ENCODE results near the gene CRYL1.
"Not testable (repeated sequence)": the region's sequence is repeated elsewhere in the genome, so short reads cannot be mapped to it uniquely, and the experiment has no call there.

Gene CRYL1

DNA sequence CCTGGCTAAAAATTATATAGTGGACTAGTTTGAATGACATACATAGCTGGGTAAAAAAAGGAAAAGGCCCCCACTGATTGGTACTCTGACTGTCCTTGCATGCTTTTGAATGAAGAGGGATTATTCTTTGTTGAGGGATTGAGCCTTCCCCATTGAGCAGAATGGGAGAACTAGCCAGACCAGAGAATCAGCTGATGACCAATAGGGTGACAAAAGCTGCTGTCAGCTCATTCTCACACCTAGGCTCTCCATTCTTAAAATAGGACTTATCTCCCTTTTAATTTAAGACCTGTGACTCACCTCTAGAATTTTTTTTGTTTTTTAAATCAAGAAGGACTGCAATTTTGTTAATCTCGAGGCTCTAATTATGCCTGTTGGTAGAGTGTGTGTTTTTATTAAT is 79.3 kb downstream of the CRYL1 start:
- DNase-seq = no peak

DNA sequence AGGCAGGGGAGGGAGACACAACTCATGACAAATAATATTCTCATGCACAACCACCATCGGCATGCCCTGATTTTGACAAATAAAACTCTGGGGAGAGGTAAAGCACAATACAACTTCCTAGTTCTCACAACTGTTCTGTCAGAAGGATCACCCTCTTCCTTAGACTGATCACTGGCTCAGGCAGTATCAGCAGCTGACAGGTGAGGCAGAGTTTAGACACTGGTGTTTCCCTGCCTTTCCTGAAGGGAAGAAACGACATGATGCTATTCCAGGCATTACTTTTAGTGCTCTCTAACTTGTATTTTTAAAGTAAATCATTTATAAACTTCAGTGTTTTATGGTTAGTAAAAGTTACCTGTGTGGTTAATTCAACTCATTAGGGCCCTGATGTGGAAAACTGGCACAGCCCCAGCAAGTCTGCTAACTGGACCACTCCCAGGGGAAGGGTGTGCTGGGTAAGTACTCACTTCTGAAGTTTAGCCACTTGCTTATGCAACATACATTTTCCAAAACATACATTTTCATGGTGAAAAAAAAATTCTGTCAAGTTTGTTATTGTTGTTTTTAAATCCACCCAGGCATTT is 82.8 kb downstream of the CRYL1 start:
- DNase-seq = no peak

DNA sequence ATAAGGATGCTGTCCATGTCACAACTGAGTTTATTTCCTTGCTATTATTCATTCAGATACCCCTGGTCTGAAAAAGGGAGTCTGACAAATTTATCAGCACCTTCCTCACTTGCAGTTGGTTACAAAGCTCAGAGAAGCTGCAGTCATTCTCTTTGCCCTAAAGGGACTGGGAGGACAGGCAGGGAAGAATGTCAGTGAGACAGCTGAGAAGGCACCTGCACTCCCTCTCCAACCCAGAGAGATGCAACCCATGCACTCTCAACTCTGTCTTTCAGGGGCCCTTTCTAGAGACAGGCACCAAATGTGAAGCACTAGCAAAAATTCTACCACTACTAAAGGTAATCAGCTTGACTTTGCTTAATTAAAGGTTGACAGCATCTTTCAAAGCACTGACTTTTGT is 83.3 kb downstream of the CRYL1 start:
- DNase-seq = no peak

DNA sequence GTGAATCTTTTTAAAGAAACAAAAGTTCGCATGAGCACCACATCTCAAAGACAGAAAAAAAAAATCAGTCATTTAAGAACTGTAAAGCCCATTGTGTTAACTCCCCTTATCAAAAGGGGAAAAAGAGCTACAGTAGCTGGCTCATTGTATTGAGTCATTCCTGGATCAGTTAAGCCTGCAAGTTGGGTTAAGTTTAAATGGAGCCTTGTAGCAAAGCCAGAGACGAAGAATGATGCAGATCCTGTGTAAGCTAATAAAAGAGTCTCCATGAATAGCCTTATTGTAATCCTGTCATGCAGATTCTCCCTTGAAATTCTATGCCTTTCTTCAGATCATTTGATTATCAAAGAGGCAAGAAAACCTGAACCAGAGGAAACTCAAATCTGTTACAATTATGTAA is 83.8 kb downstream of the CRYL1 start:
- DNase-seq = no peak

DNA sequence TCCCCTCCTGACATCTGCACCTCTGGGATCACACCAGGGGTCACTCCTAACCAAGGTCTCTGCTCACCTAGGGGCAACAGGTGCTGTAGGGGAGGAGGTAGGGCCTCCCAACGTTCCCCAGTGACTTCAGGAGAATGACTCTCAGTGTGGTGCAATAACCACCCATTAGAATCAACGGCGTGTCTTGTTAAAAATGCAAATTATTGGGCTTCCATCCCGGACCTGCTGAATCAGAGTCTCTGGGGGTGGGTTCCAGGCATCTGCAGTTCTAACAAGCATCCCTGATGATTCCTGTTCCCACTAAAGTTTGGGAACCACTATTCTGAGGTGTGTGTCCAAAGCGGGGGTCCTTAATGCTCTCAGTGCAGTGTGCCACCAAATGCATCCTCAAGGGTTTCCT is 84.6 kb downstream of the CRYL1 start:
- no peak for DNase-seq

DNA sequence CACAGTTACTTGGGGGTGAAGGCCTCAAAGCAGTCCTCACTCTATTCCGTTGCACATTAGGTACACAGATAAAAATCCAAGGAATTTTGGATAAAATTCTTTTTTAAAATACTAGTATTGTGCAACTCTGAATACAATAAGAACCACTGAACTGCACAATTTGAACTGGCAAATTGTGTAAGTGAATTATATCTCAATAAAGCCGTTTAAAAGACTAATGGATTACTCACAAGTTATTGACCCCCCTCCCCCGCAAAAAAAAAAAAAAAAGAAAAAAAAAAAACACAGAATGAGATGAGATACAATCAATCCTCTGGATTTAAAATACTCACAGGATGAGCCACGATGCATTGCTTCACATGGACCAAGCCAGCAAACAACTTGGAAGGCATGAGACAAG is 86.4 kb downstream of the CRYL1 start:
- DNase-seq = no peak

DNA sequence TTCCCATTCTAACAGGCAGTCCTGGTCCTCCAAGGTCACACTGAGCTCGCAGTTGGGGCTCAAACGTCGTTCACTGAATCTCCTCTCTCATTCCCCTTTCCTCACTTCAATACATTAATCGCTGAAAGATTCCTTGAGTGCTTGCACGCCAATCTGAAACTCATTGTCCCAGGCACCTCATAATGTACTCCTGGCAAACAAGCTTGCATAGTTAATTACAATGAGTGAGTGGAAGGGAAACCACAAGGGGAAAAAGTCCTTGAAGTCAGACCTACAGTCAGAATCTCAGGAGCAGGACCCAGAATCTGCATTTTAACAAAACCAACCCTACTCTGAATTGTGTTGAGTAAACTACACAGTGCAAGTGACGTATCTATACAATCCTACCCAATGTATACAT is 86.9 kb downstream of the CRYL1 start:
- no peak for DNase-seq

DNA sequence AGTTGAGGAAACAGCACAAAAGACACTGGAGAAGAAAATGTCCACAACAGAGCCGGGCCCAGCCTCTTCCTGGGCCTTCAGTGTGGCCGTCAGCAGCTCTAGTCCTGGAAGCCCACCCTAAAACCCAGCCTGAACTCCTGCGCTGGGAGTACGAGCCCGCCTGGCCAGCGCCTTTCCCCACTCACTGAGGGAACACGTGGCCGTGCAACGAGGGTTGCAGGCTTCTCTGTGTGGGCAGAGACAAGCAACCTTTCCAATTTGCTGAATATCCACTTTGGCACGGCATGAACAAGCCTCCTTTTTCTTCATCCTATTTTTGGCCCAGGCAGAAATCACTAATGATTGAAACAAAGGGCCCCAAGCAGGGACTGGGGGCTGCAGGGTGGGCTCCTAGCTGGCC is 89.2 kb downstream of the CRYL1 start:
- DNase-seq = no peak

DNA sequence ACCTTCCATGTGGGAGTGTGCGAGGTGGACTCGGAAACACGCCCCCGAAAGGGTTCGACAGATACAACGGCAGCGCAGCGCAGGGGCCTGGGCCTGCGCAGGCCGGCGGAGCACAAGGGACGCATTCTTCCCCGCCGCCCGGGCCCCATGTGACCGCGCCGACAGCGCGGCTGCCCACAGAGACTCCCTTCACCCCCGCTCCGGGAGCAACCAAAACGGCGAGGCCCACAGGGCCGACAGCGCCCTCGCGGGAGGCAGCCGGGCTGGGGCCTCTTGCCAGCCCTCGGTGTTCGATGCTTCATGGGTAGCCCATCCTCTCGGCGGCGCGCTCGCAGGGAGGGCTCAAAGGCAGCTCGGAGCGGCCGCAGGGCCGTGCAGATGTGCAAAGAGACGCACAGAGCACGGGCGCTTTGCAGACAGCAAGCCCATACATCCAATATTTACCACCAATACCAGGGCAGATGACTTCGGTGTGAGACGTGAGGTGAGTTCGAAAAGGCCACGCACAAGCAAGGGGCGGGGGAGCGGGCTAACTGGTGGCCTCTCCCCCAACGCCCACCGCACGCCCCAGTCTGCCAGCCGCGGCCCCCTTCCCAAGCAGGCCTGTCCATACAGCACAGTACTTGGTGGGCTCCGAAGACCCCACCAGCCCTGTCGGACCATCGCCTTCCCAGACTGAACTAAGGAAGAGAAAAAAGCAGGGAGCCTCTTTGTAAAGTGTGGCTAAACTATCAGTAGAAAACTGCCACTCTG is 89.9 kb downstream of the CRYL1 start:
- no peak for DNase-seq

DNA sequence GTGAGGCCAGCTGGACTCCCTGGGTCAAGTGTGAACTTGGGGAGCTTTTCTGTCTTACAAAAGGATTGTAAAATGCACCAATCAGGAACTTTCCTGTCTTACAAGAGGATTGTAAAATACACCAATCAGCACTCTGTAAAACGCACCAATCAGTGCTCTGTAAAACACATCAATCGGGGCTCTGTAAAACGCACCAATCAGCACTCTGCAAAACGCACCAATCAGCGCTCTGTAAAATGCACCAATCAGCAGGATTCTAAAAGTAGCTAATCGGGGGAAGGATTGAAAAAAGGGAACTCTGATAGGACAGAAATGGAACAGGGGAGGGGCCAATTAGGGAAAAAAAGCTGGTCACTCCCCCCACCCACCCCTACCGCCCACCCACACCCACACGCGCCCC is 91.4 kb downstream of the CRYL1 start:
- DNase-seq = not testable (repeated sequence)

DNA sequence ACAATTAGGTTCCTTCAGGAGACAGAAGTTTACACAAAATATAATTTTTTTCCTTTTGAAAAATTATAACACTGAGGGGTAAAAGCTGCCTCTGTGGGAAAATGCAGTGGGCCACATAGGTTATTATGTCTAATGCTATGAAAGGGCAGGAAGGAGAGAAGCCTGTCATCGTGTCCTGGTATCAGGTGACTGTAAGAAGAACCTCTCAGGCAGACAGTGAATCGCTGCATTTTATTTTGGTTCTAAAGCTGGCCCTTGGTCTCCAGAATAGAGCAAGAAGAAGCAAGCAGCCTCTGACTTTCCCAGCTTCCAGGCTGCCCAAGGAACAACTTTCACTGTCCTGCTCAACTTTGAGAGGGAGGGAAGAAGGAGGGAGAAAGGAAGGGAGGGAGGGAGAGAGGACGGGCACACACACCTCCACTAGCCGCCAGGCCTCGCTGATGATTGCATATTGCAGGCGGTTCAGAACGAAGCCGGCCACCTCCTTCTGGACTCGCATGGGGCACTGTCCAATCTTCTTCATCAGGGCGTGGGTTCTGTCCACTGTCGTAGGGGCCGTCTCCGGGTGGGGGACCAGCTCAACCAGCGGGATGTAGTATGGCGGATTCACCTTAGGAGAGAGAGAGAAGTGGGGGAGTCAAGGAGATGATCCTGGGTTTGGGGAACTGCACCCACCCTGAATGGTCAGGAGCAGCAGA is 93.8 kb downstream of the CRYL1 start:
- no peak for DNase-seq

DNA sequence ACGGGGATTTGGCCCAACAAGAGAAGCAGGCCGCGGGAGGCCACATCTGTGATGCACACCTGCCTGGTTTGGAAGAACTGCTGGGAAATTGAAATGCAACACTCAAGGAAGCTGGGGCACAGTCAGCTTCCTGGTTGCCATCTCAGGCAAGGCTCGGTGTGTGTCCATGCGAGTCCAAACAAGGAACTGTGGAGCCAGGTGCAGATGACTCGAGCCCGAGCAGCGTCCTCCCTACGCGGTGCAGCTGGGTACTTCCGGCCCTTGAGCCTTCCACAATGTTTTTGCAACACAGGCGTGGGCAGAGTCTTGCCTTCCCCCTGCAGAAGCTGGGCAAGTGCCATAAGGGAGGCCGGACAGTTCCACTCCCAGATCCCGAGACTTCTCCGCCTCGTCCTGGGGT is 94.6 kb downstream of the CRYL1 start:
- DNase-seq = no peak

DNA sequence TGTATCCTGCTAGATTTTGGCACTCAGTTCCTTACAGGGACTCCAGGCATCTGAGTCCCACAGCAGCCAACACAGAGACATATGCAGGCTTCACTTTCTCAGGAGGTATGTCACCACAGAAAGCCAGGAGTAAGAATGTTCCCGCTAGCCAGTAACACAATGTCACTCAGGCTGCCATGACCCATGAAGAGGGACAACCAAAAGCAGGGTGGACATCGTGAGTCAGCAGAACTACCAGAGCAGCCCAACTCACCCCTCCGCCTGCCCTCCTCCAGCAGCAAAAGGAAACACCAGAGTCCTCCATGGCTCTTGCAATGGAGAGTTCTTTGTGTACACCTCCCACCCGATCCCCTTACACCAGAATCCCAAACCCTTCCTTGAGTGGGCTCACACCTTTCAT is 95.4 kb downstream of the CRYL1 start:
- DNase-seq = no peak

DNA sequence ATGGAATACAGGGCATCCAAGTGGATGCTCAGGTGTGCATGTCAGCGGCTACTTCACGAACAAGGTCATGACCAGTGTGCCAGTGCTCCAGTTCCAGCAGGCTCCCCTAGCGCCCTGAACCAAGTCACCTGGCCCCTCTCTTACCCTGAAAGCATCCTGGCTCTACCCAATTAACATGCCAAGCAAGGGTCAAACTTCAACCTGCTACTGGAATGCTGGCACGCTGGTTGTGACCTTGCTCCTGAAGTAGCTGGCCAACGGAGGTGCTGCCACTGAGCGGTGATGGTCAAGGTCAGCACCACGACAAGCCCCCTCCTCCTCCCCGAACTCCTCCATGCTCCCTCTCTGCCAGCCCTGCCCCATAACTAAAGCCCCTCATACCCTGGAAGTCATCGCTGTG is 96.0 kb downstream of the CRYL1 start:
- DNase-seq = no peak

DNA sequence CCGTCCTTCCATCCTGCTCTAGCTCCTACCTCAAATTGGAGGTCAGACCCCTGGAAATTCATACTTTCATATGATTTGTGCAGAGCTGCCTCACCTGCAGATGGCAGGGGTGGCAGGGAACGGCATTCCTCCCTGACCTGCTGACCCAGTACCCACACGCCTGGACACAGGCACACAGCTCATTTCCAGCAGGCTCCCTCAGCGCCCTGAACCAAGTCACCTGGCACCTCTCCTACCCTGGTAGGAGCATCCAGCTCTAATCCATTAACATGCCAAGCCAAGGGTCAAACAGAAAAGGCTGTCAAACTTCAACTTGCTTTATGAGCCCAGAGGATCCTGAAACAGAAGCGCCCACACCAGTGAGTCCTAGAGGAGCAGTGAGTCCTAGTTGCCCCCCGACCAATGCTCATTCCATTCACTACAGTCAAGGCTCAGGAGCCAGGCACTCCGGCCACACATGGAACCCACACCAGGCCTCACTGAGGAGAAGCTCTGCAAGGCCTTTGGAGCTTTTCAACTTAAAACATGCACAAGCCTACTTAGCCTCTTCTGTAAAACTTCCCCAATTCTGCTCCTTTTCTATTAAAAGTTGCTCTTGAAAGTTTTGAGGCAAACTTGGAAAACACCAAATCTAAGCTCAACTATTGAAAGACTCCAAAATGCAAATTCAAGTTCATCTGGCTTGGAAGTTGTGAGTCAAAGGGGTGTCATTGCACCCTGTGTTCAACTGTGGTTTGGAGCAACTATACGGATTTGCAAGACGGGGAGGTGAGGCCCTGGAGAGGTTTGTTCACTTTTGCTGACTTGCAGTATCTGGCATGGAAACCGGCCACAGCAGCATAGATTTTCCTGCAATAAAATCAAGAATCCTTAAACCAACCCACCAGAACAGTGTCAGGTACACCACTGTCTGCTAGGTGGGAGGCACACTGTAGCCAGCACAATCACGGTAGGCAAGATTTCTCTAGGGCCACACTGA is 96.7 kb downstream of the CRYL1 start:
- DNase-seq = no peak

DNA sequence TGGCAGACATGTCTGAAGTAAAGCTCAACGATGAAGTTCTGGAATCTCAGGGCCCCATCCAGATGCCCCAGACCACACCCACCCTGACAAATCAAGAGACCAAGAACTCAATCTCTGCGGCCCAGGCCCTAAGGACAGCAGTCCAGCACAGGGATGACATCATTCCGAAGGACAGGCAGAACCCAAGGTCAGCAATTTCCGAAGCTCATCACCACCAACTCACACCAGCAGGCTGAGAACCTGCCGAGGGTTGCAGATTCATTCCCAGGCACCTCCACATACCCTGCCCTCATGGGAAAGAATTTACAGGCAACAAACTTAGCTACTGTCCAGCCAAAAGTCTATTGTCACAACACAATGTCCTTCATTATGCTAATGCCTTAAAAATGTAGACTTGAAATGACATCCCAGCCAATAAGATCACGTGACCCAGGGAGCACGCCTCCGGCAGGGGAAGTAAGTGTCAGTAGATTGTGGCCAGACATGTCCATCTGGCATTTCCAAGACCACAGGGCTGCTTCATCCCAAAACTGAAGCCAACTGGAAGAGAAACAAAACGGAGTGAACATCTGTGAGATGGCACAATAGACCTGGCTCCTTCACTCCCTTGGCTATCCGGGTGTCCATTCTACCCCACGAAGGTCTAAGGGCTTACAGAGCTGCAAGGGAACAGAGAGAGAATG is 98.8 kb downstream of the CRYL1 start:
- no peak for DNase-seq

DNA sequence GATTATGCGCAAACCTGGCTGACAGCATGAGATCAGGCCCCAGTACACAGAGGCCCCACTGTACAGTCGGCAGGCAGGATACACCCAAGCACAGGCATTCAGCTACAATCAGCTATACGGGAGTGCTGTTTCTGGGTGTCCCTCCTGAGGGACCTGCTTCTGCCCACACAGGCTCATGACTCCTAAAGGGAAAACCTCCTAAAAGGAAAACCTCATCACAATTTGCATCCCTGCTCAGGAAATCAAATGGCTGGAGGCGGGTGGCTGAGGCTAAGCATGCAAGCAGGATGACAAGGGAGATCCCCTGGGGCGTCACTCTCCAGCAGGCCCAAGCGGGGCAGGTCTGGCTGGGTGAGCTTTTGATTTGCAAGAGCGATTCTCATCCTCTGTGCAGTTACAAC is 99.8 kb downstream of the CRYL1 start:
- no peak for DNase-seq

DNA sequence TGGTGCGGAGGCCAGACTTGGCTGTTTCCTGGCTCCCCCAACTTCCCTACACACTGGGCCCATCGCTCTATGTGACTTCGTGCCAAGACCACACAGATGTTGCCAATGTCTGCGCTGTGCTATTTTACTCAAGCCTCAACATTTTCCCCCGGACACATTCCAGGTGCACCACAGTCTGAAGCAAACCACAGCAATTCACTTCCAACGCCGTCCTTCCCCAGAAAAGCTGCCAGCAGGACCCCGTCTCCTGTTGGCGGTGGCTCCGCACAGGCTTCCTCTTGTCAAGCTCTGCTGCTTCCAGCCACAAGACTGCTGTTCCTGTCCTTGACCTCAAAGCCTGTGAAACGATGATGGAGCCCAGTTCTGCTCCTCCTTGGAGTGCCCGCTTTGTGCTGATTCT is 100.7 kb downstream of the CRYL1 start:
- no peak for DNase-seq

DNA sequence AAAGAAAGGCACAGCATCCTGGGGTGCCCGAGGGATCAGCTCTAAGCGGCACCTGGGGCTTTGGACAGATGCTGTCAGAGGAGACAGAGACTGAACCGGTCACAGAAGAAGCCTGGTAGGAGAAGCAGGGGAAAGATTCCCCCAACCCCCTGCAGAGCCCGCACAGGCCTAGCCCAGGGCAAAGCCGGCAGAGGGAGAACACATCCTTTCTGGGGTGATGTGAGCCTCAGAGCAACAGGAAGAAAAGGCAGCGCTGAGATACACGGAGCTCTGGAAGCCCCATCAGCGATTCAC is 101.2 kb downstream of the CRYL1 start:
- no peak for DNase-seq

DNA sequence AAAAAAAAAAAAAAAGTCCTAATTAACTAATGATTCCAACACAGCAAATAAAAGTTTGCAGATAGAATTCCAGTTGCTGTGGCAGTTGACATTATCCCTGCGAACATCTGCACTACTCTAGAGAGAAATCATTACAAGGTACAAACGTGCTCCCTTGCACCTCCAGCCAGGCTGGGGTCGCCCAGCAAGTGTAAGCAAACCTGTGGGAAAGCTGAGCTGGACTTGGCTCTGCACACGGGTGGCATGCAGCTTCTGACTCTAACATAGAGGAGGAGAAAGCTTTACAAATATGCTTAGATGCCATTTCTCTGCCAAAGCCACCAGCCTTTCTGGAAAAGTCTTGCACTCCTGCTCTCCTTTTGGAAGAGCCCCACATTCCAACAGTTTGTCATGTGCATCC is 103.3 kb downstream of the CRYL1 start:
- no peak for DNase-seq

DNA sequence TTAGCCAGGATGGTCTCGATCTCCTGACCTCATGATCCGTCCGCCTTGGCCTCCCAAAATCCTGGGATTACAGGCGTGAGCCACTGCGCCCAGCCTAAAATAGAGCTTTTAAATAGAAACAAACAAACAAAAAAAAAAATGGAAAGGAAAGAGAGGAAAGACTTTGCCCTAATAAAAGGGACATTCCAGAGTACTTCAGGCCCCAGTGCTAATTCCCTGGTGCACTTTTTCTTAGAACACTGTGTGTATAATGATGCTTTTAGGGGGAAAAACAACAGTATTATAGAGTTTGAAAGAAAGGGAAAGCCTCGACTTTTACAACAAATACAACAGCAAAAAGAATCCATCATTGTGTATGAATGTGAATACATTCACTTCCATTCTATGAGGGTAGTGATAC is 104.7 kb downstream of the CRYL1 start:
- no peak for DNase-seq

DNA sequence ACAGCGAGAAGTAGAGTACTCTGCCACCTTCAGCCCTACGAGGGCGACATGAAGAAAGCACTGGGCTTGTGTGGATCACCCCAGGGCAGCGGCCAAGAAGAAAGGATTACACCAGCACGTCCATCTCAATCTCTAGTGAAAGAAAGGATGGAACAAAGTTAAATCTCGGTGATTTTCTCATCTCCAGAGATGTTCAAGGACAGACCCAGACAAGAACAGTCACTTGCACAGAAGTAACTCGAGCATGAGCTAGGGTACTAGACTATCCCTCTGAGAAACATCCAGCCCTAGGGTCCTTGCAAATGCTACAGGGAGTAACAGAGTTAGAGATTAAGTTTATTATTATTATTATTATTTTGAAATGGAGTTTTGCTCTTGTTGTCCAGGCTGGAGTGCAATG is 106.7 kb downstream of the CRYL1 start:
- no peak for DNase-seq

DNA sequence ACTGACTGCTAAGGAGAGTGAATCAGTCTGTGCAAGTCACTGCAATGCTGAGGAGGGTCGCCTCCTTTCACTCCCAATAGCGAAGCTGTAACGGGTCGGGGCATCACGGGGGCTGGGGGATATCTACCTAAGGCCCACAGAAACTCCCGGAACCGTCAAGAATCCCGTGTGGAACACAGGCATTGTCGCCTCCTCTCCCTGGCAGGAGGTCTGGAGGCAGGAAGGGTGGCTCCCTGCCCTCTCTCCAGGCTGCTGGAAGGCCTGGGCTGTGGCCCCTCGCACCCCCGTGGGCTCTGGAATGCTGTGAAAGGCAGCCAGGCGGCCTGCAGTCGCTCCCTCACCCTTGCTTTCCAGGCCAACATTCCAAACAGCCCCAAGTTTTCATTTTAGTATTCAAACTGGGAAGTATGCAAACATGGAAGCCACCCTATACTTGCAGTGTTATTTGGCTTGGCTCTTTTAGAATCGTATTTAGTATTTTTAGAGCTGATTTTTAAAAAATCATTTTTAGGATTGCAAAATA is 109.4 kb downstream of the CRYL1 start:
- DNase-seq = no peak
